ENCODE data around the gene MFSD11. TPM values are rescaled to one million over a fixed set of nuclear protein-coding genes. Genes with fewer than 3 reads are reported as not detected.
"Not testable (repeated sequence)": the region's sequence is repeated elsewhere in the genome, so short reads cannot be mapped to it uniquely, and the experiment has no call there.

Gene MFSD11
- total and polyA plus RNA-seq, 8 donors, result 23.6 to 38.4 (median 35.3) TPM

DNA sequence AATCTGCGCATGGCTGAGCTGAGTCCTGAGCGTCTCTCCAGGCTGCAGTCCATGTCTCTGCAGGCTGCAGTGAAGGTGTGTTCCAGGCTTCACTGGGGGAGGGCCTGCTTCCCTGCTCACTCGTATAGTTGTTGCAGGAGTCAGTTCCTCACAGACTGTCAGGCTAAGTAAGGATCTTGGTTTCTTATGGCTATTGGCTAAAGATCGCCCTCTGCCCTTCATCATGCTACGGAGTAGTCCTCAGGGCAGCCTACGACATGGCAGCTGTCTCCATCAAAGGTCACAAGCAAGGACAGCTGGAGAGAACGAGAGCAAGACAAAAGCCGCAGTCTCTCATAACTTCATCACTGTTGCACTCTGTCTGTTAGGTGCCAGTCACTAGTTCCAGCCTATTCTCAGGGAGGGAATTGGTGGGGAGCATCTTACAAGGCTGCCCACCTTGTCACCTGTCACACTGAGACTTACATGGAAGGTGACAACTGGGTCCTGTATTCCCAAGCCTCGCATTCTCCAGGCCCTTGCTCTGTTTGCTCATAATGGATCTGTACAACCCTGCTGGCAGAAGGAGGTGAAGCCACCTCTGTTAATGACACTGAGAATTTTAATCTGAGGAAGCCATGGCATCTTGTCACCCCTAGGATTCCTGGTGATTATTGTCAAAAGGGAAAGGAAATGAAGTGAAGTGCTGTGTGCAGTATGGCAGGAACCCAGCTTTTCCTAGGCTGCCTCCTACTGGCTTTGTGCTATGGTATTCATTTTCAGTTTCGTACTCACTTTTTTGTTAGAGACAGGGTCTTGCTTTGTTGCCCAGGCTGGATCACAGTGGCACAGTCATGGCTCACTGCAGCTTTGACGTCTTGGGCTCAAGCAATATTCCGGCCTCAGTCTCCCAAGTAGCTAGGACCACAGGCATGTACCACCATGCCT is 43.4 kb downstream of the MFSD11 start:
- H3K36me3 ChIP-seq, result peaks cover 0 to 80% of the 10 kb centered on the region in 2 donors

DNA sequence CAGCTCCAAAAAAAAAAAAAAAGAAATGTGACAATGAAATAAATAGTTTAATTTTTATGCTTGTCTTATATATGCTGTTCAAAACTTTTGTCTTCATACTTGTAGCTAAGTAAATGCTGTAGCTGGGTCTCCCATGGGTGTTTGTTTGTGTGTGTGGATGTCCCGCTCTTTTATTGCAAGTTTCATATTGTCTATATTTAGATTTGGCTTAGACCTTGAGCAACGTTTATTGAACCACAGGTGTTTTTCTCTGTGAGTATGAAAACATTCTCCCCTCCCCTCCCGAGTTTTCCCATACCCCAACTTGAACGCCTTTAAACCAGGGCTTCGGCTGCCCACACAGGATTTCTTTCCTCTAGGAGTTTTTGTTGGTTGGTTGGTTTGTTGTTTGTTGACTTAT is 45.2 kb downstream of the MFSD11 start:
- Histone ChIP-seq H3K4me1 (no peaks in the 10 kb centered on the region), H3K27me3 (no peaks in the 10 kb centered on the region), H3K27ac (no peak overlapping the region), H3K36me3 (peaks cover 0 to 62% of the 10 kb centered on the region in 2 donors), H3K9me3 (no peaks in the 10 kb centered on the region), H3K4me3 (no peak overlapping the region)
- intact Hi-C loops (cut with DNase I), result no loop called here
- TF ChIP-seq, protein P1, sequence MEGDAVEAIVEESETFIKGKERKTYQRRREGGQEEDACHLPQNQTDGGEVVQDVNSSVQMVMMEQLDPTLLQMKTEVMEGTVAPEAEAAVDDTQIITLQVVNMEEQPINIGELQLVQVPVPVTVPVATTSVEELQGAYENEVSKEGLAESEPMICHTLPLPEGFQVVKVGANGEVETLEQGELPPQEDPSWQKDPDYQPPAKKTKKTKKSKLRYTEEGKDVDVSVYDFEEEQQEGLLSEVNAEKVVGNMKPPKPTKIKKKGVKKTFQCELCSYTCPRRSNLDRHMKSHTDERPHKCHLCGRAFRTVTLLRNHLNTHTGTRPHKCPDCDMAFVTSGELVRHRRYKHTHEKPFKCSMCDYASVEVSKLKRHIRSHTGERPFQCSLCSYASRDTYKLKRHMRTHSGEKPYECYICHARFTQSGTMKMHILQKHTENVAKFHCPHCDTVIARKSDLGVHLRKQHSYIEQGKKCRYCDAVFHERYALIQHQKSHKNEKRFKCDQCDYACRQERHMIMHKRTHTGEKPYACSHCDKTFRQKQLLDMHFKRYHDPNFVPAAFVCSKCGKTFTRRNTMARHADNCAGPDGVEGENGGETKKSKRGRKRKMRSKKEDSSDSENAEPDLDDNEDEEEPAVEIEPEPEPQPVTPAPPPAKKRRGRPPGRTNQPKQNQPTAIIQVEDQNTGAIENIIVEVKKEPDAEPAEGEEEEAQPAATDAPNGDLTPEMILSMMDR (IDR thresholded peaks at IDR 0.05), result no peak
- no peak for ATAC-seq
- DNase-seq, result no peak

More for the DNA sequence above, 43.4 kb downstream of the MFSD11 start:
- Histone ChIP-seq H3K27me3 (no peaks in the 10 kb centered on the region), H3K4me3 (no peak overlapping the region), H3K4me1 (no peaks in the 10 kb centered on the region), H3K9me3 (no peaks in the 10 kb centered on the region), H3K27ac (no peak overlapping the region)
- ATAC-seq (no peak), DNase-seq (no peak)
- intact Hi-C loops (cut with DNase I), result no loop called here
- TF ChIP-seq, protein P1 (IDR thresholded peaks at IDR 0.05), result no peak

DNA sequence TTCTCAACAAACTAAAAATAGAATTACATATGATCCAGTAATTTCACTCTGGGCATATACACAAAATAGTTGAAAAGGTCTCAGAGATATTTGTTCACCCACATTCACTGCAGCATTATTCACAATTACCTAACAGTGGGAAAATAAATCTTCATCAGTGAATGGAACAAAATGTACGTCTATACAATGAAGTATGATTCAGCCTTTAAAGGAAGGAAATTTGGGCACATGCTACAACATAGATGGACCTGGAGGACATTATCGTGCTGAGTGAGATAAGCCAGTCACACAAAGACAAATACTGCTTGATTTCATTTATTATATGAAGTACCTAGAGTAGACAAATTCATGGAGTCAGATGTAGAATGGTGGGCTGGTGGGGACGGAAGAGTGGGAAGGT is 47.0 kb downstream of the MFSD11 start:
- no peaks in the 10 kb centered on the region for H3K9me3 ChIP-seq
- intact Hi-C loops (cut with DNase I), result no loop called here
- no peak overlapping the region for H3K4me3 ChIP-seq
- no peak for DNase-seq
- no peaks in the 10 kb centered on the region for H3K4me1 ChIP-seq
- TF ChIP-seq, protein P1 (IDR thresholded peaks at IDR 0.05), result no peak
- no peaks in the 10 kb centered on the region for H3K27me3 ChIP-seq
- no peak overlapping the region for H3K27ac ChIP-seq
- H3K36me3 ChIP-seq, result peaks cover 0 to 44% of the 10 kb centered on the region in 2 donors
- no peak for ATAC-seq

DNA sequence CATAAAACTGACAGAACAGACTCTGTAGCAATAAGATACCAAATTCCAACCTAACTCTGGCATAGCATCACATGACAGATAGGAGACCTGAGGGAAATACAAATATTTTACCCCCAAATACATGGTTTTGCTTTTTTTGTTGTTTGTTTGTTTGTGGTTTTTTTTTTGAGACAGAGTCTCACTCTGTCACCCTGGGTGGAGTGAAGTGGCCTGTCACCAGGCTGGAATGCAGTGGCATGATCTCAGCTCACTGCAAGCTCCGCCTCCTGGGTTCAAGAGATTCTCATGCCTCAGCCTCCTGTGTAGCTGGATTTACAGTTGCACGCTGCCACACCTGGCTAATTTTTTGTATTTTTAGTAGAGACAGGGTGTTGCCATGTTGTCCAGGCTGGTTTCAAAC is 49.9 kb downstream of the MFSD11 start:
- H3K27ac ChIP-seq, result peak overlapping the region in 1 of 2 donors; percentile 34
- ATAC-seq; DNase-seq; H3K4me3 ChIP-seq; H3K27me3 ChIP-seq; intact Hi-C loops (cut with DNase I); H3K9me3 ChIP-seq: not testable (repeated sequence)
- H3K4me1 ChIP-seq, result peaks cover 0 to 14% of the 10 kb centered on the region in 2 donors
- H3K36me3 ChIP-seq, result peaks cover 0 to 22% of the 10 kb centered on the region in 2 donors

DNA sequence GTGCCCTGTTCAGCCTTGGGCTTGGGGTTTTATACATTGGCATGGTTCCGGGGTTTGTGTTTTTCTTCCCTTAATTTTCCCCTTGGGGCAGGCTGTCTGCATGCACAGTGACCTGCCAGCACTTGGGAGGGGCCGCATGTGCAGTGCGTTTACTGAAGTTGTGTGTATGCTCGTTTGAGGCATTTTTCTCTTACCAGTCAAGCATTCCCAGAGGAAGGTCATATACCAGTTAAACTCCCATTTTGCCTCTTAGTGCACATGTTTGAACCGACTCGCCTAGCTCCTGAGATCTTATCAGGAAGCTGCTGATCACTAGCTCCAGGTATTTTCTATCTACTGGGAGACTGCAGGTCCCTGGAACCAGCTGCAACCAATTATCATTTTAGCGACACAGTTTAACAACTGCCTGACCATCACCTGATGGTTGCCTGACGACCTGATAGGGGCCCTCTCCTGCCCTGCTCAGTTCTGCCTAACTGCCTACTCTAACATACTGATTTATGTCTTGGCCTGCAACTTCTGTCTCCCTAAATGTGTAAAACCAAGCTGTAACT is 51.4 kb downstream of the MFSD11 start:
- intact Hi-C loops (cut with DNase I), result no loop called here
- Histone ChIP-seq H3K4me1 (peaks cover 0 to 14% of the 10 kb centered on the region in 2 donors), H3K36me3 (peaks cover 0 to 16% of the 10 kb centered on the region in 2 donors), H3K27ac (no peak overlapping the region), H3K27me3 (no peaks in the 10 kb centered on the region), H3K4me3 (no peak overlapping the region), H3K9me3 (no peaks in the 10 kb centered on the region)
- DNase-seq, result peak in 1 of 4 donors; percentile 4
- ATAC-seq, result no peak
- TF ChIP-seq, protein P1 (IDR thresholded peaks at IDR 0.05), result no peak

Data from left lung (tissue), 10 donors.